Skin epidermis (tissue), 12 donors: Measurements from ENCODE around the gene MYB.
A peak's percentile ranks its signal among the peaks of the same experiment; 100 is the strongest.

Experiments used
- H3K27ac ChIP-seq, 21 experiments: fragments of 200-600 bp; sonication (generic) in 11 of 21; one replicate each; pipeline ENCODE4 v1.5.0; 2020; ENCODE audit warnings: mild to moderate bottlenecking in 3 of 21, inconsistent platforms in 2 of 21, moderate library complexity in 2 of 21
- H3K4me3 ChIP-seq, 7 experiments: fragments of 200-600 bp; sonication (generic) in 2 of 7; one replicate each; pipeline ENCODE4 v1.5.0; 2020; ENCODE audit warnings: inconsistent platforms in 2 of 7, mild to moderate bottlenecking in 2 of 7, moderate library complexity in 1 of 7

The MYB gene

GRCh38 chr6:135212935-135213334 lies 31.8 kb downstream of the MYB start:
- H3K27ac ChIP-seq = peak overlapping the region in 2 of 21 experiments; percentile 17 to 37
- no peak overlapping the region for H3K4me3 ChIP-seq

DNA sequence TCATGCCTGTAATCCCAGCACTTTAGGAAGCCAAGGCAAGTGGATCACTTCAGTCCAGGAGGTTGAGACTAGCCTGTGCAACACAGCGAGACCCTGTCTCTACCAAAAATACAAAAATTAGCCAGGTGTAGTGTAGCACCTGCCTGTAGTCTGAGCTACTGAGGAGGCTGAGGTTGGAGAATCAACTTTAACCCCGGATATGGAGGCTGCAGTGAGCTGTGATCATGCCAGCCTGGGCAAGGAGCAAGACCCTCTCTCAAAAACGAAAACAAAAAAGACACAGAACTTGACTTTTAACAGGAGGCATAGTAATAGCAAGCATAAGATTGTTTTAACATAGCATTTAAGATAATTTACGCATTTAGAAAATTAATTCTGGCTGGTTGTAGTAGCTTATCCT lies 32.5 kb downstream of the MYB start:
- Histone ChIP-seq H3K4me3 (no peak overlapping the region), H3K27ac (no peak overlapping the region)

- H3K4me3 ChIP-seq = no peak overlapping the region
- no peak overlapping the region for H3K27ac ChIP-seq
Measured at GRCh38 chr6:135215160-135215559, 34.1 kb downstream of the MYB start.

DNA sequence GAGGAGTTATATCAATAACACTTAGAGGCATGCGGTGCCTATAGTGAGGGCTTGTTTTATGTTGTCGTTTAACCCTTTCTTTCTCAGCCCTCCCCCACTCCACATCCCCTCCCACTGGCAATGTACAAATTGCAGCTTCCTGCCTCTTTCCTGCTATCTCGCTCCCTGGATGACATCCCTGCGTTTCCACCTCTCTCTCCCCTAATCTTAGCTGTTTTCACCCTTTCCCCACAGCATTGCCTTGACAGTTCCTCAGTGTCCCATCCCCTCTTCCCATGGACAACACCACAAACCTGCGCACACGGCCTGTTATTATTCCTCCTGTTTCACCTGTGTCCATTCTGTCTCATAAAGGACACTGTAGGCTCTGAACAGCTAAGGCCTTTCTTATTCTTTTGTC lies 34.5 kb downstream of the MYB start:
- no peak overlapping the region for H3K4me3 ChIP-seq
- no peak overlapping the region for H3K27ac ChIP-seq

DNA sequence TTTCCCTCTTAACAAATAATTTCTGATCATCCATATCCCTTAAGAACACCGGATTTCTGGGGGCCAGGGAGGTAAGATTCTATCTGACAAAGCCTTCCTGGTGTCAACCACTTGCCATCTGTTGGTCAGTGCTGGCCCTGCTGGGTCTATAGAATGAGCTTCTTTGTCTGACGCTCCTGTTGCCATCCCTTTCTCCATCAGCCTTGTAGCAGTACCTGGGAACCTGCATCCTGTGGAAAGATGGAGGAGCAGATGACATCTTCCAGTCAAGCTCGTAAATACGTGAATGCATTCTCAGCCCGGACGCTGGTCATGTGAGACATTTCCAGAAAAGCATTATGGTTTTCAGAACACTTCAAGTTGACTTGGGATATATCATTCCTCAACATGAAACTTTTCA lies 36.6 kb downstream of the MYB start:
- no peak overlapping the region for H3K27ac ChIP-seq
- H3K4me3 ChIP-seq = no peak overlapping the region

GRCh38 chr6:135219346-135219745 lies 38.2 kb downstream of the MYB start:
- no peak overlapping the region for H3K27ac ChIP-seq
- no peak overlapping the region for H3K4me3 ChIP-seq

GRCh38 chr6:135221042-135221441 lies 39.9 kb downstream of the MYB start:
- Histone ChIP-seq H3K4me3 (no peak overlapping the region), H3K27ac (no peak overlapping the region)

- H3K4me3 ChIP-seq = no peak overlapping the region
- no peak overlapping the region for H3K27ac ChIP-seq
Measured at GRCh38 chr6:135221505-135221904, 40.4 kb downstream of the MYB start.

- Histone ChIP-seq H3K4me3 (no peak overlapping the region), H3K27ac (no peak overlapping the region)
Measured at GRCh38 chr6:135222623-135223022, 41.5 kb downstream of the MYB start.

- Histone ChIP-seq H3K27ac (peak overlapping the region in 2 of 21 experiments; percentile 18 to 19), H3K4me3 (no peak overlapping the region)
Measured at GRCh38 chr6:135224037-135224647, 43.0 kb downstream of the MYB start.

- H3K4me3 ChIP-seq = no peak overlapping the region
- no peak overlapping the region for H3K27ac ChIP-seq
Measured at GRCh38 chr6:135225911-135226310, 44.8 kb downstream of the MYB start.

GRCh38 chr6:135226537-135226936 lies 45.4 kb downstream of the MYB start:
- Histone ChIP-seq H3K27ac (no peak overlapping the region), H3K4me3 (no peak overlapping the region)

DNA sequence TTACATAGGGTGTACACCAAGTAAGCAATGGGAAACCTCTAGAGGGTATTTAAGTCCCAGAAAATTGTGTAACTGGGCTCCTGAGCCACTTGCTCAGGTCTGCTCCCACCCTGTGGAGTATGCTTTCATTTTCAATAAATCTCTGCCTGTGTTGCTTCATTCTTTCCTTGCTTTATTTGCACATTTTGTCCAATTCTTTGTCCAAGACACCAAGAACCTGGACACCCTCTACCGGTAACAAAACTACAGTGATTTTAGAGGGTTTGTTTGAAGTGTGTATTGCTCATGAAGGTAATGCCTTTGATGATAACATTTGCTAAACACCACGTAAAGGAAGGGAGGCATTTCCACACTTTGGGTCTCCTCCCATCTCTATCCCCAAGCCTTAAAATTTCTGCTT lies 46.2 kb downstream of the MYB start:
- no peak overlapping the region for H3K4me3 ChIP-seq

DNA sequence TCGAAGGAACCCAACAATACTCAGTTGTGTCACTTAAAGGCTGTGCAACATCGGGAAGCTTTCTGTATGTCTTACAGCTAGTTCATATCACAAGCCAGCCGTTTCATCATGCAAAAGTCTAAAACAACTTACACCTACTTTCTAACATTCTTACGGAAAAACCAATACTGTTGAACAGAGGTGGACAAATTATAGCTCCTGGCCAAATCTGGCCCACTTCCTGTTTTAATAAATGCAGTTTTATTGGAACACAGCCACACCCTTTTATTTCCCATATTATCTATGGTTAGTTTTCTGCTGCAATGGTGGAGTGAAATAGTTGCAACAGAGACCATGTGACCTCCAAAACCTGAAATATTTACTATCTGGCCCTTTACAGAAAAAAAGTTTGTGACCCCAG lies 46.6 kb downstream of the MYB start:
- no peak overlapping the region for H3K27ac ChIP-seq
- no peak overlapping the region for H3K4me3 ChIP-seq

More for the DNA sequence above, 46.2 kb downstream of the MYB start:
- H3K27ac ChIP-seq = no peak overlapping the region

- H3K4me3 ChIP-seq = no peak overlapping the region
- no peak overlapping the region for H3K27ac ChIP-seq
Measured at GRCh38 chr6:135228486-135228885, 47.4 kb downstream of the MYB start.

GRCh38 chr6:135229996-135230395 lies 48.9 kb downstream of the MYB start:
- H3K27ac ChIP-seq = no peak overlapping the region
- H3K4me3 ChIP-seq = no peak overlapping the region

DNA sequence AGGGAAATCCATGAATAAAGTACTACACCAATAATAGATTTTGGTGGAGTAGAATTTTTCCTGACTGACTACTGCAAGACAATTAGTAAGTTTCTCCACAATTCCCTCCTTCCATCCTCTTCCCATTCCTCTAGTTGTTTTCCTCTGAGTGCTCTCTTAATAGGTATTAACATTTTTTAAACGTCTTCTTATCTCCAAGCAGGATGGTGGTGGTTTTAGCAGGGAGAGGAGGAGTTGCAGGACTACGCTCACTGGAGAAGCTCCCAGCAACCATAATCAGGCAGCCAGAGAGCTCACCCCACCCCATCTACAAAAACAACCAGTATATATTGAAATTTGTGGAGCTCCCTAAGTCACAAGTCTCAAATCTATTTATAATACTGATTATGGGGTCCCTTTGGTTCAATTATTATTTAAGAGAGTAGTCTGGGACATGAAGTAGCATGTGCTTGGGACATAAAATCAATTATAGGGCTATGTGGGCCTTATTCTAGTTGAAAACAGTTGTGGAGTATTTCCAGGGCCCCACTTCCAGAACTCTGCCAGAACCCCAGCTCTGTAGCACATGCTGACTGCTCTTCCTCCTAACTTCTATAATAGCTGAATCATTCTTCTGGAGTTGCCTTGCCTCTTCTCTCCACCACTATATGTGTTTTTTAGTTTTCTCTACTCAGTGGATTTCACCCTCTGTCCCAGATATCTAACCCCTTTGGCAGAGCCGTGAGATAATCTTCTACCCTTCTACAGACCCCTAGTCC lies 49.8 kb downstream of the MYB start:
- H3K27ac ChIP-seq = no peak overlapping the region
- H3K4me3 ChIP-seq = no peak overlapping the region

- no peak overlapping the region for H3K27ac ChIP-seq
- no peak overlapping the region for H3K4me3 ChIP-seq
Measured at GRCh38 chr6:135231469-135231844, 50.3 kb downstream of the MYB start.

DNA sequence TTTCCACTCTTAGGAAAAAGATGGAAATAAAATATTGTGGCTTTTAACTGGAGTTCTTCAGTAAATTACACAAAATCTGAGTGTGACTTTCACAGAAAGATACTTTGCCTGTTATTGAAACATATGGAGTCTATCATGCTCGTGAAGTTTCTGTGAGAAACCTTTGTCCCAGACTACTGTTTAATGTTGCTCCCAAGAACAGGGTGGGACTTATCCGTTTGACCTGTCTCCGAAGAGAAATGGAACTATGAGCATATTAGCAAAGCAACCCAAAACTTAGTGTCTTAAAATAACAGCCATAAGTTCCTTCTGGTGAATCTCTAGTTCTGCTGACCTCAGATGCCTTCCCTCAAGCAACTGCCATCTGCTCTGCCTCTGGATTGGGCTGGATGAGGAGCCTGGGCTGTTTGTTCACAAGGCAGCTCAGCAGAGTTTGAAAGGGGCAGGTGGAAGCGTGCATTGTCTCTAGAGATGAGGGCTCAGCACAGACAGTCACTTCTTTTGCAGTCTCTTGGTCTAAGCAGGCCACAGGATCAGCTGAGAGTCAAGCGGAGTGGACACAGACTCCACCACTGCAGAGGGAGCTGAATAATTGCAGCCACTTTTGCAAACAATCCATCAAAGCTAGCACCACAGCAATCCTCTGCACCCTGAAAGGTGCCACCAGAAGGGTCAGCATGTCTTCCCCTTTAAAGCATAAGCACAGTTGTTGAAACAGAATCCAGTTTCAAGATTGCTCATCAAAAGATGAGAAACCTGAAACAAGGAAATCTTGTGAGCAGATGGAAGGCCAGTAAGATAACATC lies 52.8 kb downstream of the MYB start:
- Histone ChIP-seq H3K4me3 (no peak overlapping the region), H3K27ac (no peak overlapping the region)

- H3K27ac ChIP-seq = no peak overlapping the region
- no peak overlapping the region for H3K4me3 ChIP-seq
Measured at GRCh38 chr6:135234492-135234780, 53.3 kb downstream of the MYB start.

GRCh38 chr6:135235716-135236115 lies 54.6 kb downstream of the MYB start:
- no peak overlapping the region for H3K4me3 ChIP-seq
- H3K27ac ChIP-seq = no peak overlapping the region
